IMR-90 (cell line): ENCODE measurements around the gene WDR70. TPM values are rescaled to one million over a fixed set of nuclear protein-coding genes. Genes with fewer than 3 reads are reported as not detected.

ENCODE experiments used
- ATAC-seq: fragments of 200-7000 bp; cut with Tn5 transposase; 2 replicates; pipeline ENCODE4 v1.9.1; 2020; ENCODE audit warnings: low read depth, mild to moderate bottlenecking, moderate library complexity
- BruUV-seq: library from RNA; stranded (reverse); fragments of 400-500 nt; replicated peaks from 2 replicates; lab custom pipeline; 2021; lab: Mats Ljungman, UMichigan
- CTCF ChIA-PET: fragments of 300-600 bp; formaldehyde crosslinking; extraction: SDS; loops from one replicate; lab custom pipeline; 2021; ENCODE audit warnings: antibody characterized with exemption; lab: Yijun Ruan, JAX
- POLR2A ChIA-PET: fragments of 300-600 bp; sonication (Branson Sonifier 250); formaldehyde crosslinking; loops from one replicate; lab custom pipeline; 2022; ENCODE audit warnings: antibody characterized with exemption; ENCODE audit not compliant: unreplicated experiment; lab: Charles Lee
- DNase-seq: peaks from one replicate; pipeline ENCODE4 v3.0.0; 2013
- H2AFZ ChIP-seq: replicated peaks from 2 replicates; pipeline ENCODE3; 2013; ENCODE audit warnings: low read length, mild to moderate bottlenecking; ENCODE audit not compliant: poor library complexity
- H2AK5ac ChIP-seq: 2 replicates; pipeline ENCODE4 v1.6.1; 2013; ENCODE audit warnings: low read depth, low read length, inconsistent platforms
- H2AK9ac ChIP-seq: replicated peaks from 2 replicates; pipeline ENCODE3; 2013; ENCODE audit warnings: mild to moderate bottlenecking, low read depth, low read length, moderate library complexity; ENCODE audit not compliant: poor library complexity
- H2BK120ac ChIP-seq: 2 replicates; pipeline ENCODE4 v1.6.1; 2013; ENCODE audit warnings: low read depth, low read length, inconsistent platforms
- H2BK15ac ChIP-seq: 3 replicates; pipeline ENCODE4 v1.6.1; 2013; ENCODE audit warnings: low read depth, low read length, inconsistent platforms
- H2BK20ac ChIP-seq: 2 replicates; pipeline ENCODE4 v1.6.1; 2013; ENCODE audit warnings: low read depth, mild to moderate bottlenecking, inconsistent platforms, low read length, moderate library complexity
- H2BK5ac ChIP-seq: 2 replicates; pipeline ENCODE4 v1.6.1; 2013; ENCODE audit warnings: mild to moderate bottlenecking, low read depth, low read length, inconsistent platforms; ENCODE audit not compliant: poor library complexity, severe bottlenecking
- H3K14ac ChIP-seq: replicated peaks from 2 replicates; pipeline ENCODE4 v1.6.1; 2013; ENCODE audit warnings: low read depth, low read length, inconsistent platforms
- H3K18ac ChIP-seq: 2 replicates; pipeline ENCODE4 v1.6.1; 2013; ENCODE audit warnings: low read depth, low read length, control low read depth
- H3K23ac ChIP-seq: 2 replicates; pipeline ENCODE4 v1.6.1; 2013; ENCODE audit warnings: low read depth, low read length, inconsistent platforms
- H3K27ac ChIP-seq: 2 replicates; pipeline ENCODE4 v1.5.1; 2013; ENCODE audit warnings: mild to moderate bottlenecking, control low read depth, low read length; ENCODE audit not compliant: insufficient read depth
- H3K27me3 ChIP-seq: 2 replicates; pipeline ENCODE4 v1.6.1; 2013; ENCODE audit warnings: low read length; ENCODE audit not compliant: control insufficient read depth, insufficient read depth
- H3K36me3 ChIP-seq: 2 replicates; pipeline ENCODE4 v1.6.1; 2013; ENCODE audit warnings: low read length, mixed read lengths; ENCODE audit not compliant: control insufficient read depth, insufficient read depth
- H3K4ac ChIP-seq: 2 replicates; pipeline ENCODE4 v1.6.1; 2013; ENCODE audit warnings: low read depth, low read length, inconsistent platforms
- H3K4me1 ChIP-seq: 2 replicates; pipeline ENCODE4 v1.6.1; 2013; ENCODE audit warnings: low read length, mixed read lengths; ENCODE audit not compliant: control insufficient read depth, insufficient read depth
- H3K4me2 ChIP-seq: 2 replicates; pipeline ENCODE4 v1.6.1; 2013; ENCODE audit warnings: low read depth, mild to moderate bottlenecking, control low read depth, low read length, moderate library complexity
- H3K4me3 ChIP-seq: 2 replicates; pipeline ENCODE4 v1.5.1; 2013; ENCODE audit warnings: low read depth, mild to moderate bottlenecking, control low read depth, low read length, moderate library complexity; ENCODE audit not compliant: insufficient read depth
- H3K56ac ChIP-seq: 2 replicates; pipeline ENCODE4 v1.6.1; 2013; ENCODE audit warnings: low read length, inconsistent platforms; ENCODE audit not compliant: insufficient read depth; ENCODE audit errors: extremely low read depth
- H3K79me1 ChIP-seq, 2 experiments: 2 replicates each; pipeline ENCODE4 v1.6.1; 2013; ENCODE audit warnings: low read length in 2 of 2, inconsistent platforms in 1 of 2, low read depth in 1 of 2
- H3K9ac ChIP-seq: 2 replicates; pipeline ENCODE4 v1.6.1; 2013; ENCODE audit warnings: low read depth, low read length, control low read depth
- H3K9me1 ChIP-seq: 2 replicates; pipeline ENCODE4 v1.6.1; 2013; ENCODE audit warnings: low read length, inconsistent platforms; ENCODE audit not compliant: insufficient read depth
- H3K9me3 ChIP-seq: 2 replicates; pipeline ENCODE4 v1.6.1; 2013; ENCODE audit warnings: low read length; ENCODE audit not compliant: control insufficient read depth, insufficient read depth
- H4K20me1 ChIP-seq: 2 replicates; pipeline ENCODE4 v1.6.1; 2013; ENCODE audit warnings: low read length, inconsistent platforms; ENCODE audit not compliant: insufficient read depth
- H4K5ac ChIP-seq: 2 replicates; pipeline ENCODE4 v1.6.1; 2013; ENCODE audit warnings: mild to moderate bottlenecking, low read depth, low read length, control low read depth
- H4K8ac ChIP-seq, 2 experiments: 2 replicates each; pipeline ENCODE4 v1.6.1; 2013; ENCODE audit warnings: low read depth in 2 of 2, low read length in 2 of 2, control low read depth in 1 of 2, inconsistent platforms in 1 of 2
- H4K91ac ChIP-seq: 2 replicates; pipeline ENCODE4 v1.6.1; 2013; ENCODE audit warnings: low read depth, low read length, inconsistent platforms; ENCODE audit not compliant: insufficient read depth
- ELK1 ChIP-seq: fragments of 150-350 bp; IDR thresholded peaks from 2 replicates; pipeline ENCODE4 v1.6.1; 2016; ENCODE audit warnings: low read depth, mild to moderate bottlenecking, low read length, moderate library complexity, borderline replicate concordance
- NFE2L2 ChIP-seq: fragments of 150-350 bp; IDR thresholded peaks from 2 replicates; pipeline ENCODE4 v1.6.1; 2016; ENCODE audit warnings: low read depth, mild to moderate bottlenecking, low read length
- POLR2A ChIP-seq: IDR thresholded peaks from 2 replicates; pipeline ENCODE4 v1.6.1; 2012; ENCODE audit warnings: mild to moderate bottlenecking, low read depth, low read length
- RAD21 ChIP-seq: IDR thresholded peaks from 2 replicates; pipeline ENCODE4 v1.6.1; 2012; ENCODE audit warnings: low read length, improper control_type of control experiment
- WGBS, 2 experiments: methylation state at CpG; one replicate each; pipeline versions ENCODE4 v1.1.5 to v1.1.7; 2013; ENCODE audit warnings: missing lambda C conversion rate in 2 of 2; ENCODE audit not compliant: insufficient read length in 1 of 2; ENCODE audit errors: extremely low coverage in 2 of 2; 5-methylcytosine and 5-hydroxymethylcytosine counted together
- dilution Hi-C: fragments of 300-500 bp; cut with HindIII; formaldehyde crosslinking; loops from one replicate; pipeline ENCODE4 v1.14.3; 2018; ENCODE audit warnings: low sequenced_read_pairs; ENCODE audit not compliant: unreplicated experiment
- in situ Hi-C: fragments of 300-500 bp; cut with MboI; formaldehyde crosslinking; loops from 3 replicates; pipeline ENCODE4 v1.14.3; 2019; ENCODE audit warnings: low sequenced_read_pairs, inconsistent platforms, mixed read lengths
- intact Hi-C: fragments of 100-400 bp; cut with micrococcal nuclease; formaldehyde crosslinking; loops from 2 replicates; pipeline ENCODE4 v1.10.0; 2022
- polyA plus RNA-seq, 3 experiments: library from polyadenylated mRNA; depleted of rRNA; stranded (reverse); fragments of >200 nt; gene quantifications; 2 replicates each; pipeline ENCODE4 v1.2.3, GENCODE V29; 2012; ENCODE audit warnings: low replicate concordance in 1 of 3
- total RNA-seq: library from RNA; depleted of rRNA; stranded (reverse); fragments of >200 nt; gene quantifications from 2 replicates; pipeline ENCODE4 v1.2.3, GENCODE V29; 2012

The WDR70 gene
- total and polyA plus RNA-seq, 2 of the 4 experiments (the other 2 are of a cell fraction): 16.7 to 29.9 TPM

- TF ChIP-seq ELK1: no peak
- TF ChIP-seq RAD21: no peak
- TF ChIP-seq NFE2L2: no peak
- TF ChIP-seq POLR2A: no peak
- Histone ChIP-seq H4K91ac (no peak overlapping the region), H3K27ac (no peak overlapping the region), H3K4me2 (no peak overlapping the region), H2BK120ac (no peak overlapping the region), H3K23ac (no peak overlapping the region), H4K8ac (no peak overlapping the region), H3K9me3 (no peaks in the 10 kb centered on the region), H3K9me1 (peaks cover 8% of the 10 kb centered on the region; the same call in 1 of the 2 replicates), H3K36me3 (peaks cover 1% of the 10 kb centered on the region; the same call in 1 of the 2 replicates), H2AFZ (no peak overlapping the region), H3K14ac (no peak overlapping the region), H4K20me1 (peaks cover 4% of the 10 kb centered on the region; the same call in 1 of the 2 replicates), H3K9ac (no peak overlapping the region), H3K4ac (no peak overlapping the region), H2AK9ac (no peak overlapping the region), H2BK15ac (no peak overlapping the region), H2BK5ac (no peak overlapping the region), H2AK5ac (no peak overlapping the region; the same call in 1 of the 2 replicates), H3K18ac (no peak overlapping the region), H3K4me1 (peaks cover 2% of the 10 kb centered on the region; the same call in 1 of the 2 replicates), H3K56ac (no peak overlapping the region), H3K4me3 (no peak overlapping the region), H3K79me1 (peaks cover 8 to 15% of the 10 kb centered on the region in 2 experiments; a peak in 3 of 4 replicates), H3K27me3 (no peaks in the 10 kb centered on the region), H2BK20ac (no peak overlapping the region), H4K5ac (no peak overlapping the region)
- dilution Hi-C loops: no loop called here
- ATAC-seq (no peak), DNase-seq (no peak)
- 83% methylated on average over 2 of the region's 2 CpGs; no CpG with 5 or more reads in 1 of the 2 experiments for WGBS, 2 experiments
- intact Hi-C loops: no loop called here
- in situ Hi-C loops: no loop called here
- BruUV-seq: no TSS peak
- ChIA-PET CTCF (no interaction called here), POLR2A (no interaction called here)
These were observed 111.1 kb downstream of the WDR70 start for GRCh38 chr5:37490120-37490810.
